ENCODE results near the gene CNTNAP4. TPM values are rescaled to one million over a fixed set of nuclear protein-coding genes. Genes with fewer than 3 reads are reported as not detected.

CNTNAP4 gene
- total RNA-seq, 1 donor from 2014 or later, result not detected

DNA sequence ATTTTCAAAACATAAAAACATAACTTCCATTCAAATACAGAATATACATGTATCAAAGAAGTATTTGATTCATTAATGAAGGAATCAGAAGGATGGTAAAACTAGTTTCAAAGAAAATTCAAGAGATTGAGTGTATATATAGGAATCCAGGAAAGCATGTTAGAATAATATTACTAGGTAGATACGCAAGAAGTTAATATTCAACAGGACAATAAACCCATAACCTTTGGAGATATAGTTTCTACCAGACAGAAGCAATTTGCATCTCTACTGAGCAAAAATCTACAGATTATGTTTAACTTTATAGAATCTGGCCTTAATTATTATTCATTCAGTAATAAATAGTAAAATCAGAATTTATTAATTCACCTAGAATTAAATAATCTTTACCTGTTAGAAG lies 166.8 kb downstream of the CNTNAP4 start:
- TF ChIP-seq, protein P1, sequence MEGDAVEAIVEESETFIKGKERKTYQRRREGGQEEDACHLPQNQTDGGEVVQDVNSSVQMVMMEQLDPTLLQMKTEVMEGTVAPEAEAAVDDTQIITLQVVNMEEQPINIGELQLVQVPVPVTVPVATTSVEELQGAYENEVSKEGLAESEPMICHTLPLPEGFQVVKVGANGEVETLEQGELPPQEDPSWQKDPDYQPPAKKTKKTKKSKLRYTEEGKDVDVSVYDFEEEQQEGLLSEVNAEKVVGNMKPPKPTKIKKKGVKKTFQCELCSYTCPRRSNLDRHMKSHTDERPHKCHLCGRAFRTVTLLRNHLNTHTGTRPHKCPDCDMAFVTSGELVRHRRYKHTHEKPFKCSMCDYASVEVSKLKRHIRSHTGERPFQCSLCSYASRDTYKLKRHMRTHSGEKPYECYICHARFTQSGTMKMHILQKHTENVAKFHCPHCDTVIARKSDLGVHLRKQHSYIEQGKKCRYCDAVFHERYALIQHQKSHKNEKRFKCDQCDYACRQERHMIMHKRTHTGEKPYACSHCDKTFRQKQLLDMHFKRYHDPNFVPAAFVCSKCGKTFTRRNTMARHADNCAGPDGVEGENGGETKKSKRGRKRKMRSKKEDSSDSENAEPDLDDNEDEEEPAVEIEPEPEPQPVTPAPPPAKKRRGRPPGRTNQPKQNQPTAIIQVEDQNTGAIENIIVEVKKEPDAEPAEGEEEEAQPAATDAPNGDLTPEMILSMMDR (IDR thresholded peaks at IDR 0.05), result no peak
- Histone ChIP-seq H3K36me3 (no peaks in the 10 kb centered on the region), H3K4me3 (no peak overlapping the region), H3K27ac (no peak overlapping the region), H3K4me1 (no peaks in the 10 kb centered on the region), H3K27me3 (no peaks in the 10 kb centered on the region), H3K9me3 (no peaks in the 10 kb centered on the region)
- no peak for DNase-seq
- no peak for ATAC-seq
- intact Hi-C loops (cut with DNase I), result no loop called here

- Histone ChIP-seq H3K27me3 (no peaks in the 10 kb centered on the region), H3K4me3 (no peak overlapping the region), H3K36me3 (no peaks in the 10 kb centered on the region), H3K4me1 (no peaks in the 10 kb centered on the region), H3K9me3 (no peaks in the 10 kb centered on the region), H3K27ac (no peak overlapping the region)
- intact Hi-C loops (cut with DNase I), result no loop called here
- ATAC-seq (no peak), DNase-seq (no peak)
- TF ChIP-seq, protein P1 (IDR thresholded peaks at IDR 0.05), result no peak
These were observed 167.6 kb downstream of the CNTNAP4 start for GRCh38 chr16:76444832-76445231.

DNA sequence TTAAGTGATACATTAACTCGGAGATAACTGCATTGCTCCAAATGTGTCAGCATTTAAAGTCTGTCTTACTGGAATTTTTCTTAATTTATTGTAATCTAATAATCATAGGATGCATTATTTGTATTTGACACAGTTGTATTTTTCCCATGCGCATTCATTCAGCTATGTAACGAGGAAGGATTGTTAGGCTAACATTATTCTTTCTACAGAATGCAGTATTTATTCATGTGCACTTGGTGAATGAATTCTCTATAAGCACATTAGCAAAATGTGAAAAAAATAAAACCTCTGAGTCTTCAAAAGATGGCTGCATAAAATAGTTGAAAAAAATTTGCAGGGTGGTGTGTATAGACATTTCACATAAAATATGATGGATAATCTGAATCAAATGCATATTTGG lies 168.6 kb downstream of the CNTNAP4 start:
- DNase-seq (no peak), ATAC-seq (no peak)
- no peak overlapping the region for H3K27ac ChIP-seq
- intact Hi-C loops (cut with DNase I), result no loop called here
- H3K4me1 ChIP-seq, result no peaks in the 10 kb centered on the region
- no peaks in the 10 kb centered on the region for H3K9me3 ChIP-seq
- H3K36me3 ChIP-seq, result no peaks in the 10 kb centered on the region
- H3K4me3 ChIP-seq, result no peak overlapping the region
- TF ChIP-seq, protein P1 (IDR thresholded peaks at IDR 0.05), result no peak
- no peaks in the 10 kb centered on the region for H3K27me3 ChIP-seq

GRCh38 chr16:76446251-76446650 lies 169.1 kb downstream of the CNTNAP4 start:
- no peaks in the 10 kb centered on the region for H3K4me1 ChIP-seq
- ATAC-seq, result no peak
- H3K36me3 ChIP-seq, result no peaks in the 10 kb centered on the region
- no peaks in the 10 kb centered on the region for H3K27me3 ChIP-seq
- TF ChIP-seq, protein P1 (IDR thresholded peaks at IDR 0.05), result no peak
- intact Hi-C loops (cut with DNase I), result no loop called here
- H3K9me3 ChIP-seq, result no peaks in the 10 kb centered on the region
- H3K4me3 ChIP-seq, result no peak overlapping the region
- H3K27ac ChIP-seq, result no peak overlapping the region
- no peak for DNase-seq

GRCh38 chr16:76450890-76451289 lies 173.7 kb downstream of the CNTNAP4 start:
- no peak overlapping the region for H3K4me3 ChIP-seq
- intact Hi-C loops (cut with DNase I), result no loop called here
- H3K9me3 ChIP-seq, result no peaks in the 10 kb centered on the region
- H3K36me3 ChIP-seq, result no peaks in the 10 kb centered on the region
- TF ChIP-seq, protein P1 (IDR thresholded peaks at IDR 0.05), result no peak
- no peak overlapping the region for H3K27ac ChIP-seq
- H3K4me1 ChIP-seq, result no peaks in the 10 kb centered on the region
- DNase-seq (no peak), ATAC-seq (no peak)
- no peaks in the 10 kb centered on the region for H3K27me3 ChIP-seq

- Histone ChIP-seq H3K27me3 (no peaks in the 10 kb centered on the region), H3K4me3 (no peak overlapping the region), H3K27ac (no peak overlapping the region), H3K9me3 (no peaks in the 10 kb centered on the region), H3K4me1 (no peaks in the 10 kb centered on the region), H3K36me3 (no peaks in the 10 kb centered on the region)
- ATAC-seq (no peak), DNase-seq (no peak)
- intact Hi-C loops (cut with DNase I), result no loop called here
- TF ChIP-seq, protein P1 (IDR thresholded peaks at IDR 0.05), result no peak
These were observed 178.1 kb downstream of the CNTNAP4 start for GRCh38 chr16:76455257-76455656.

Data from upper lobe of right lung (tissue), 1 donor.